Sigmoid colon (tissue), 7 donors: Measurements from ENCODE around the gene NOP16. TPM values are rescaled to one million over a fixed set of nuclear protein-coding genes. Genes with fewer than 3 reads are reported as not detected.

Experiments
- DNase-seq: peaks from one replicate; pipeline ENCODE4 v3.0.0-alpha.2; 2019
- H3K27ac ChIP-seq, 4 donors: fragments of 200-600 bp; sonication (generic); one replicate each; pipeline ENCODE4 v1.5.1; 2016 to 2019; ENCODE audit warnings: mild to moderate bottlenecking in 1 of 4
- H3K27me3 ChIP-seq, 3 donors: fragments of 200-600 bp; sonication (generic); one replicate each; pipeline ENCODE4 v1.5.1; 2019; ENCODE audit warnings: mild to moderate bottlenecking in 1 of 3
- H3K36me3 ChIP-seq, 4 donors: fragments of 200-600 bp; sonication (generic); one replicate each; pipeline ENCODE4 v1.5.1; 2016 to 2019
- H3K4me1 ChIP-seq, 4 donors: fragments of 200-600 bp; sonication (generic); one replicate each; pipeline ENCODE4 v1.5.1; 2017 to 2019
- H3K4me3 ChIP-seq, 4 donors: fragments of 200-600 bp; sonication (generic); one replicate each; pipeline ENCODE4 v1.5.1; 2017 to 2019; ENCODE audit warnings: mild to moderate bottlenecking in 2 of 4, moderate library complexity in 1 of 4
- H3K9me3 ChIP-seq, 4 donors: fragments of 200-600 bp in 3 of 4; sonication (generic) in 3 of 4; one replicate each; pipeline versions ENCODE4 v1.5.1 to v1.6.1; 2013 to 2019
- CTCF ChIP-seq, 4 experiments: fragments of 450-650 bp in 3 of 4; fragments of 200-600 bp in 1 of 4; IDR thresholded peaks; one replicate each; pipeline ENCODE4 v1.5.1; 2016 to 2019; ENCODE audit warnings: antibody characterized with exemption in 4 of 4, mild to moderate bottlenecking in 3 of 4, moderate library complexity in 2 of 4
- EP300 ChIP-seq, 4 donors: sonication (generic); formaldehyde crosslinking; IDR thresholded peaks; one replicate each; pipeline ENCODE4 v1.6.1; 2017; ENCODE audit warnings: antibody characterized with exemption in 4 of 4
- POLR2A ChIP-seq, 2 donors: fragments of 450-650 bp; IDR thresholded peaks; one replicate each; pipeline ENCODE4 v1.6.1; 2016; ENCODE audit warnings: antibody characterized with exemption in 2 of 2, mild to moderate bottlenecking in 2 of 2, moderate library complexity in 2 of 2
- POLR2AphosphoS5 ChIP-seq, 4 donors: sonication (generic); formaldehyde crosslinking; IDR thresholded peaks; one replicate each; pipeline ENCODE4 v1.6.1; 2017; ENCODE audit warnings: antibody characterized with exemption in 4 of 4
- whole genome bisulfite sequencing, 2 donors: extraction: QIAGEN DNeasy Blood & Tissue Kit; methylation state at CpG; one replicate each; pipeline ENCODE4 v1.1.7; 2013; 5-methylcytosine and 5-hydroxymethylcytosine counted together
- intact Hi-C: fragments of 100-400 bp; cut with DNase I; formaldehyde crosslinking; loops from one replicate; pipeline ENCODE4 v1.15.1; 2023
- polyA plus RNA-seq, 3 donors: library from polyadenylated mRNA; stranded (reverse); fragments of 200-250 nt; gene quantifications; one replicate each; pipeline ENCODE4 v1.2.3, GENCODE V29; 2013
- total RNA-seq, 4 donors: library from RNA; depleted of rRNA; stranded (reverse); fragments of >200 nt; gene quantifications; one replicate each; pipeline ENCODE4 v1.1.0, GENCODE V29; 2016
- donor health status: healthy with polysubstance abuse.
- donor health status: Bipolar disorder and iron deficiency.
- donor health status: healthy.

Gene NOP16
- total RNA-seq, result 10 to 100 TPM in 1 of 4 donors, 1 to 10 TPM in 3; 4.4 to 17.8 (median 9.6) TPM
- 10 to 100 TPM; 21.3 to 50.7 (median 22.2) TPM for polyA plus RNA-seq

GRCh38 chr5:176388444-176389134 is at the start of gene NOP16, which contains the start of gene HIGD2A:
Gene NOP16, minus strand, starts transcription at chr5:176388598. Its CDS starts 59 bp downstream, at chr5:176388539.
Gene HIGD2A, plus strand, starts transcription at chr5:176388751. Its CDS starts 69 bp downstream, at chr5:176388820.
- Histone ChIP-seq H3K27ac (peak within 1 kb of the TSS; percentile 88 to 94 (median 93)), H3K4me1 (peaks cover 0 to 30% (median 25%) of the 10 kb centered on the region in 4 donors), H3K9me3 (no peaks in the 10 kb centered on the region), H3K4me3 (peak within 1 kb of the TSS; percentile 57 to 65 (median 61)), H3K27me3 (no peaks in the 10 kb centered on the region), H3K36me3 (peaks cover 10 to 63% (median 36%) of the 10 kb centered on the region in 4 donors)
- intact Hi-C loops, result loop anchor here (2.0 to 10.0 kb wide), 3 partner anchors 28 to 256 kb away; partner anchors contain the start of genes CLTB, RNF44 and TSPAN17
- TF ChIP-seq EP300 (IDR thresholded peaks at IDR 0.05), result no peak
- TF ChIP-seq CTCF (IDR thresholded peaks at IDR 0.05), result peak in 1 of 4 experiments; percentile 36
- TF ChIP-seq POLR2AphosphoS5 (IDR thresholded peaks at IDR 0.05), result peak in 3 of 4 donors; percentile 66 to 75 (median 75)
- TF ChIP-seq POLR2A (IDR thresholded peaks at IDR 0.05), result no peak
- peak; percentile 100 for DNase-seq
- WGBS, 2 donors, result 0 to 1% methylated on average over 47 of the region's 47 CpGs

- Histone ChIP-seq H3K4me3 (no peak overlapping the region), H3K36me3 (no peaks in the 10 kb centered on the region), H3K27ac (no peak overlapping the region), H3K4me1 (no peaks in the 10 kb centered on the region), H3K9me3 (no peaks in the 10 kb centered on the region), H3K27me3 (peaks cover 0 to 13% (median 3%) of the 10 kb centered on the region in 3 donors)
- WGBS, 2 donors, result 31 to 47% methylated on average over 5 of the region's 5 CpGs
- TF ChIP-seq EP300 (IDR thresholded peaks at IDR 0.05), result no peak
- intact Hi-C loops, result no loop called here
- DNase-seq, result no peak
Observed at GRCh38 chr5:176436656-176437055, 48.3 kb upstream of the NOP16 start.

GRCh38 chr5:176432707-176433106 is 44.3 kb upstream of the NOP16 start:
- 95 to 97% methylated on average over 4 to 5 of the region's 5 CpGs for WGBS, 2 donors
- Histone ChIP-seq H3K36me3 (no peaks in the 10 kb centered on the region), H3K27me3 (no peaks in the 10 kb centered on the region), H3K9me3 (no peaks in the 10 kb centered on the region), H3K4me1 (no peaks in the 10 kb centered on the region), H3K27ac (no peak overlapping the region), H3K4me3 (no peak overlapping the region)
- intact Hi-C loops, result no loop called here
- TF ChIP-seq EP300 (IDR thresholded peaks at IDR 0.05), result no peak
- TF ChIP-seq POLR2AphosphoS5 (IDR thresholded peaks at IDR 0.05), result no peak
- TF ChIP-seq CTCF (IDR thresholded peaks at IDR 0.05), result no peak
- no peak for TF ChIP-seq POLR2A (IDR thresholded peaks at IDR 0.05)
- DNase-seq, result no peak

GRCh38 chr5:176429972-176430371 is 41.6 kb upstream of the NOP16 start:
- no peaks in the 10 kb centered on the region for H3K4me1 ChIP-seq
- intact Hi-C loops, result no loop called here
- no peaks in the 10 kb centered on the region for H3K9me3 ChIP-seq
- no peak overlapping the region for H3K27ac ChIP-seq
- WGBS, 2 donors, result 71 to 74% methylated on average over 4 of the region's 4 CpGs
- no peak overlapping the region for H3K4me3 ChIP-seq
- TF ChIP-seq EP300 (IDR thresholded peaks at IDR 0.05) (no peak), CTCF (IDR thresholded peaks at IDR 0.05) (no peak), POLR2AphosphoS5 (IDR thresholded peaks at IDR 0.05) (no peak), POLR2A (IDR thresholded peaks at IDR 0.05) (no peak)
- no peak for DNase-seq
- no peaks in the 10 kb centered on the region for H3K27me3 ChIP-seq
- H3K36me3 ChIP-seq, result no peaks in the 10 kb centered on the region

- WGBS, 2 donors, result 23 to 64% methylated on average over 4 of the region's 4 CpGs
- DNase-seq, result no peak
- Histone ChIP-seq H3K4me1 (no peaks in the 10 kb centered on the region), H3K36me3 (no peaks in the 10 kb centered on the region), H3K27me3 (no peaks in the 10 kb centered on the region), H3K27ac (no peak overlapping the region), H3K9me3 (no peaks in the 10 kb centered on the region), H3K4me3 (no peak overlapping the region)
- intact Hi-C loops, result no loop called here
- TF ChIP-seq CTCF (IDR thresholded peaks at IDR 0.05) (no peak), EP300 (IDR thresholded peaks at IDR 0.05) (no peak), POLR2A (IDR thresholded peaks at IDR 0.05) (no peak), POLR2AphosphoS5 (IDR thresholded peaks at IDR 0.05) (no peak)
Observed at GRCh38 chr5:176427971-176428370, 39.6 kb upstream of the NOP16 start.
